DOHH2 (cell line): ENCODE measurements around the gene GPR142.

ENCODE experiments used
- H3F3A ChIP-seq: fragments of 200-600 bp; sonication (generic), shearing (Covaris generic); 2 replicates; pipeline ENCODE4 v1.6.0; 2016; ENCODE audit warnings: antibody characterized with exemption, mild to moderate bottlenecking; ENCODE audit not compliant: control insufficient read depth, insufficient read depth
- H3K27ac ChIP-seq: fragments of 200-600 bp; sonication (generic); 2 replicates; pipeline ENCODE4 v1.5.1; 2014; ENCODE audit warnings: low read depth, mild to moderate bottlenecking, low read length, moderate library complexity
- H3K27me3 ChIP-seq: fragments of 200-600 bp; sonication (generic); 2 replicates; pipeline ENCODE4 v1.6.1; 2014; ENCODE audit warnings: mild to moderate bottlenecking, low read length, mixed read lengths; ENCODE audit not compliant: control insufficient read depth
- H3K36me3 ChIP-seq: fragments of 200-600 bp; sonication (generic); 2 replicates; pipeline ENCODE4 v1.6.1; 2014; ENCODE audit warnings: mild to moderate bottlenecking, low read length, moderate library complexity, mixed read lengths; ENCODE audit not compliant: control insufficient read depth
- H3K4me1 ChIP-seq: fragments of 200-600 bp; sonication (generic); 2 replicates; pipeline ENCODE4 v1.6.1; 2014; ENCODE audit warnings: mild to moderate bottlenecking, low read length, mixed read lengths; ENCODE audit not compliant: control insufficient read depth
- H3K4me2 ChIP-seq: fragments of 200-600 bp; sonication (generic); 2 replicates; pipeline ENCODE4 v1.6.0; 2014; ENCODE audit warnings: mild to moderate bottlenecking, low read length, moderate library complexity
- H3K4me3 ChIP-seq: fragments of 200-600 bp; sonication (generic); 2 replicates; pipeline ENCODE4 v1.5.1; 2014; ENCODE audit warnings: mild to moderate bottlenecking, low read length, mixed read lengths
- H3K79me2 ChIP-seq: fragments of 200-600 bp; sonication (generic); 2 replicates; pipeline ENCODE4 v1.6.1; 2014; ENCODE audit warnings: mild to moderate bottlenecking, low read length, mixed read lengths; ENCODE audit not compliant: control insufficient read depth
- H3K9me2 ChIP-seq: fragments of 200-600 bp; sonication (generic); replicated peaks from 2 replicates; pipeline ENCODE4 v1.6.1; 2014; ENCODE audit warnings: mild to moderate bottlenecking, low read length, mixed read lengths; ENCODE audit not compliant: control insufficient read depth
- H3K9me3 ChIP-seq: fragments of 200-600 bp; sonication (generic); 2 replicates; pipeline ENCODE4 v1.6.1; 2014; ENCODE audit warnings: antibody characterized with exemption, low read length, mixed read lengths; ENCODE audit not compliant: control insufficient read depth, insufficient read depth
- H4K20me1 ChIP-seq: fragments of 200-600 bp; sonication (generic); 2 replicates; pipeline ENCODE4 v1.6.0; 2014; ENCODE audit warnings: low read depth, mild to moderate bottlenecking, antibody characterized with exemption, low read length, moderate library complexity; ENCODE audit not compliant: control insufficient read depth, insufficient read depth
- EZH2phosphoT487 ChIP-seq: fragments of 200-600 bp; sonication (generic); IDR thresholded peaks from 2 replicates; pipeline ENCODE4 v1.6.1; 2017; ENCODE audit warnings: borderline replicate concordance, mild to moderate bottlenecking, antibody characterized with exemption, low read length, moderate library complexity, mixed read lengths
- TF ChIP-seq, protein P1 (sequence below): fragments of 200-600 bp; sonication (generic); IDR thresholded peaks from one replicate; pipeline ENCODE4 v1.5.1; 2014; ENCODE audit warnings: antibody characterized with exemption, mild to moderate bottlenecking, low read depth, low read length; ENCODE audit not compliant: poor library complexity, severe bottlenecking

Gene GPR142

DNA sequence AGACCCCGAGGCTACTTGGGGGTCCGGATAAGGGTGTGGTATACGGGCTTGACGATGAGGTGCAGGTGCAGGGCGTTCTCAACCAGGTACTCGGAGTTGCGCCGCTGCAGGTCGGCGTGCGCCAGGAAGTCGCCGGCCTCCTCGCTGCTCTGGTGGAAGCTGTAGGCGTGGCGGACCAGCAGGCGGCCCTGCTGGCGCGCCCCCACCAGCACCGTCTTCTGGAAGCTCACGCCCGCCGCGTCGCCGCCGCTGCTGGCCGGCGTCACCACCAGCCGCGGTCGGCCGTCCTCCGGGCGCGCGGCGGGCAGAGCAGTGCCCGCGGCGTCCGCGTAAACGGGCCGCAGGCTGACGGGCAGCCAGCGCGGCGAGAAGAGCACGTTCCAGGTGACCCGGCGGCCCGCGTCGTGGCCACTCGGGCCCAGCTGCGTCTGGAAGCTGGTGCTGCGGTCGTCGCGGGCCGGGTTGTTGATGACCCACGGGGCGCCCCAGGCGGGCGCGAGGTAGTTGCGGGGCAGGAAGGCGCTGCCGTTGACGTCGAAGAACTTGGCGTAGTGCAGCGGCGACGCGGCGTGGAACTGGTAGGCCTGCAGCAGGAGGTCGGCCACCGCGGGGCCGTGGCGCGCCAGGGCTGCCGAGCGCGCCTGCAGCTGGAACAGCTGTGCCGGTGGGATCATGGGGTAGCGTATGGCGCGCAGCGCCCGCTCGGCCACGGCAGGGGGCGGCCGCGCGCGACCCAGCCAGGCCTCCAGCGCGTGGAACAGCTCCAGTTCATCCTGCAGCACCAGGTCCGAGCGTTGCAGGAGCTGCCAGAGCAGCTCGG is 10.4 kb upstream of the GPR142 start:
- Histone ChIP-seq H3K36me3 (no peaks in the 10 kb centered on the region), H3K27ac (no peak overlapping the region), H3K9me3 (no peaks in the 10 kb centered on the region), H3K4me2 (no peak overlapping the region), H3K27me3 (no peaks in the 10 kb centered on the region), H3K4me3 (no peak overlapping the region), H4K20me1 (no peaks in the 10 kb centered on the region), H3K4me1 (no peaks in the 10 kb centered on the region), H3K79me2 (no peaks in the 10 kb centered on the region), H3F3A (no peaks in the 10 kb centered on the region), H3K9me2 (no peaks in the 10 kb centered on the region)
- TF ChIP-seq, protein P1, sequence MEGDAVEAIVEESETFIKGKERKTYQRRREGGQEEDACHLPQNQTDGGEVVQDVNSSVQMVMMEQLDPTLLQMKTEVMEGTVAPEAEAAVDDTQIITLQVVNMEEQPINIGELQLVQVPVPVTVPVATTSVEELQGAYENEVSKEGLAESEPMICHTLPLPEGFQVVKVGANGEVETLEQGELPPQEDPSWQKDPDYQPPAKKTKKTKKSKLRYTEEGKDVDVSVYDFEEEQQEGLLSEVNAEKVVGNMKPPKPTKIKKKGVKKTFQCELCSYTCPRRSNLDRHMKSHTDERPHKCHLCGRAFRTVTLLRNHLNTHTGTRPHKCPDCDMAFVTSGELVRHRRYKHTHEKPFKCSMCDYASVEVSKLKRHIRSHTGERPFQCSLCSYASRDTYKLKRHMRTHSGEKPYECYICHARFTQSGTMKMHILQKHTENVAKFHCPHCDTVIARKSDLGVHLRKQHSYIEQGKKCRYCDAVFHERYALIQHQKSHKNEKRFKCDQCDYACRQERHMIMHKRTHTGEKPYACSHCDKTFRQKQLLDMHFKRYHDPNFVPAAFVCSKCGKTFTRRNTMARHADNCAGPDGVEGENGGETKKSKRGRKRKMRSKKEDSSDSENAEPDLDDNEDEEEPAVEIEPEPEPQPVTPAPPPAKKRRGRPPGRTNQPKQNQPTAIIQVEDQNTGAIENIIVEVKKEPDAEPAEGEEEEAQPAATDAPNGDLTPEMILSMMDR = no peak
- no peak for TF ChIP-seq EZH2phosphoT487

DNA sequence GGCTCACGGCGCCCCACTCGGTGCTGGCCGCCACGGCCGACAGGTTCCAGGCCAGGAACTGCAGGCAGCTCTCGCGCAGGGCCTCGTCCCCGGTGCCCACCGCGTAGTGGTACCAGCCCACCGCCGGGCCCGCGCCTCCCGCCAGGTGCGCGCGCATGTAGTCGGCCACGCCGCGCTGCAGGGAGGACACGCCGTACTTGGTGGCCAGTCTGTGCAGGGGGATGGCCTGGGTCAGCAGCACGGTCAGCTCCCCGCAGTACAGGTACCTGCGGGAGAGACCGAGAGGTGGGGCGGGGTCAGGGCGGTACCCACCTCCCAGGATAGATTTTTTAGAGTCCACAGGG is 9.9 kb upstream of the GPR142 start:
- H3K36me3 ChIP-seq = no peaks in the 10 kb centered on the region
- H3K27ac ChIP-seq = no peak overlapping the region
- H3K9me3 ChIP-seq = no peaks in the 10 kb centered on the region
- H4K20me1 ChIP-seq = no peaks in the 10 kb centered on the region
- no peaks in the 10 kb centered on the region for H3F3A ChIP-seq
- no peaks in the 10 kb centered on the region for H3K4me1 ChIP-seq
- no peak overlapping the region for H3K4me2 ChIP-seq
- no peaks in the 10 kb centered on the region for H3K27me3 ChIP-seq
- no peaks in the 10 kb centered on the region for H3K79me2 ChIP-seq
- H3K9me2 ChIP-seq = no peaks in the 10 kb centered on the region
- H3K4me3 ChIP-seq = no peak overlapping the region
- TF ChIP-seq, protein P1 = no peak
- TF ChIP-seq EZH2phosphoT487 = no peak

DNA sequence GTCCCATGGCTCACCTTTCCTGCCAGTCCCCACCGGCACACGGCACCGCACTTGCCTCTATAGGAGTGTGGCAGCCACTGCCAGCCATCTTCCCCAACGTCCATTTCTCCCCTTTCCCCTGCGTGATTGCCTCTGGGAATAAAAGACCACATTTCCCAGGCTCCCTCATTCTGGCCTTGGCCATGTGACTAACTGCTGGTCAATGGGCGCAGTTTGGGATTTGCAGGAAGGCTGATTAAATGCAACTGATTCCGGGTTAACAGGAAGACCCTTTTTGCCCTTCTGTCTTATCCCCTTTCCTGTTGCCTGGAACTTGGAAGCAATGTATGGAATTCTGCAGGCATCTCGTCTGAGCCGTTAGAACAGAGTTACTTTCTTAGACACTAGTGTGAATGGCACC is 8.6 kb upstream of the GPR142 start:
- no peaks in the 10 kb centered on the region for H3K4me1 ChIP-seq
- TF ChIP-seq, protein P1 = no peak
- no peak for TF ChIP-seq EZH2phosphoT487
- no peaks in the 10 kb centered on the region for H3K79me2 ChIP-seq
- no peaks in the 10 kb centered on the region for H4K20me1 ChIP-seq
- H3F3A ChIP-seq = no peaks in the 10 kb centered on the region
- no peaks in the 10 kb centered on the region for H3K27me3 ChIP-seq
- no peaks in the 10 kb centered on the region for H3K36me3 ChIP-seq
- no peak overlapping the region for H3K4me2 ChIP-seq
- no peak overlapping the region for H3K4me3 ChIP-seq
- no peaks in the 10 kb centered on the region for H3K9me2 ChIP-seq
- no peaks in the 10 kb centered on the region for H3K9me3 ChIP-seq
- H3K27ac ChIP-seq = no peak overlapping the region
